ENCODE measurements around the gene MAGI3.
"Not testable (repeated sequence)": the region's sequence is repeated elsewhere in the genome, so short reads cannot be mapped to it uniquely, and the experiment has no call there.

Gene MAGI3

GRCh38 chr1:113686891-113687618, 296.7 kb downstream of the MAGI3 start:
- H3K4me1 Mint-ChIP-seq = no peaks in the 10 kb centered on the region
- DNase-seq = no peak
- CTCF ChIA-PET = interaction anchor here (0.6 kb wide), 1 partner anchor 44 kb away, joined by 4 read pairs; no protein-coding TSS in a partner anchor
- H3K4me3 Mint-ChIP-seq = no peak overlapping the region
- H3K36me3 Mint-ChIP-seq = peaks cover 9% of the 10 kb centered on the region
- no peak overlapping the region for H3K27ac Mint-ChIP-seq
- H3K27me3 Mint-ChIP-seq = no peaks in the 10 kb centered on the region
- H3K9me3 Mint-ChIP-seq = no peaks in the 10 kb centered on the region

- Mint-ChIP-seq H3K27me3 (no peaks in the 10 kb centered on the region), H3K4me3 (no peak overlapping the region), H3K36me3 (peaks cover 34% of the 10 kb centered on the region), H3K4me1 (no peaks in the 10 kb centered on the region), H3K27ac (no peak overlapping the region), H3K9me3 (peaks cover 24% of the 10 kb centered on the region)
- CTCF ChIA-PET = no interaction called here
- DNase-seq = no peak
Observed at GRCh38 chr1:113691184-113691583, 300.9 kb downstream of the MAGI3 start.

GRCh38 chr1:113692342-113692741, 302.0 kb downstream of the MAGI3 start:
- DNase-seq = no peak
- no peak overlapping the region for H3K4me3 Mint-ChIP-seq
- H3K9me3 Mint-ChIP-seq = peaks cover 24% of the 10 kb centered on the region
- CTCF ChIA-PET = no interaction called here
- H3K27ac Mint-ChIP-seq = no peak overlapping the region
- H3K36me3 Mint-ChIP-seq = peaks cover 38% of the 10 kb centered on the region
- H3K27me3 Mint-ChIP-seq = no peaks in the 10 kb centered on the region
- no peaks in the 10 kb centered on the region for H3K4me1 Mint-ChIP-seq

GRCh38 chr1:113692824-113693431, 302.6 kb downstream of the MAGI3 start:
- Mint-ChIP-seq H3K9me3 (peaks cover 24% of the 10 kb centered on the region), H3K36me3 (peaks cover 44% of the 10 kb centered on the region), H3K27me3 (no peaks in the 10 kb centered on the region), H3K4me1 (no peaks in the 10 kb centered on the region), H3K4me3 (no peak overlapping the region), H3K27ac (no peak overlapping the region)
- CTCF ChIA-PET = no interaction called here
- DNase-seq = no peak

- Mint-ChIP-seq H3K27me3 (no peaks in the 10 kb centered on the region), H3K9me3 (peaks cover 24% of the 10 kb centered on the region), H3K4me1 (no peaks in the 10 kb centered on the region), H3K36me3 (peaks cover 54% of the 10 kb centered on the region), H3K4me3 (no peak overlapping the region), H3K27ac (no peak overlapping the region)
- CTCF ChIA-PET = no interaction called here
- no peak for DNase-seq
Observed at GRCh38 chr1:113694910-113695309, 304.6 kb downstream of the MAGI3 start.

GRCh38 chr1:113701429-113701828, 311.1 kb downstream of the MAGI3 start:
- H3K4me1 Mint-ChIP-seq = peaks cover 14% of the 10 kb centered on the region
- CTCF ChIA-PET = no interaction called here
- peaks cover 35% of the 10 kb centered on the region for H3K36me3 Mint-ChIP-seq
- DNase-seq = no peak
- H3K9me3 Mint-ChIP-seq = no peaks in the 10 kb centered on the region
- no peak overlapping the region for H3K27ac Mint-ChIP-seq
- no peaks in the 10 kb centered on the region for H3K27me3 Mint-ChIP-seq
- no peak overlapping the region for H3K4me3 Mint-ChIP-seq

GRCh38 chr1:113714606-113715269, 324.4 kb downstream of the MAGI3 start:
- Mint-ChIP-seq H3K36me3 (peaks cover 46% of the 10 kb centered on the region), H3K27ac (no peak overlapping the region), H3K9me3 (peaks cover 18% of the 10 kb centered on the region), H3K27me3 (no peaks in the 10 kb centered on the region), H3K4me3 (no peak overlapping the region), H3K4me1 (no peaks in the 10 kb centered on the region)
- CTCF ChIA-PET = interaction anchor here (1.3 kb wide), 1 partner anchor 585 kb away, joined by 3 read pairs; no protein-coding TSS in a partner anchor
- DNase-seq = no peak

GRCh38 chr1:113717506-113717905, 327.2 kb downstream of the MAGI3 start:
- CTCF ChIA-PET, H3K4me3 Mint-ChIP-seq, DNase-seq, H3K27me3 Mint-ChIP-seq, H3K4me1 Mint-ChIP-seq, H3K27ac Mint-ChIP-seq: not testable (repeated sequence)
- H3K36me3 Mint-ChIP-seq = peaks cover 61% of the 10 kb centered on the region
- peaks cover 29% of the 10 kb centered on the region for H3K9me3 Mint-ChIP-seq

- DNase-seq, H3K27me3 Mint-ChIP-seq, H3K4me3 Mint-ChIP-seq, H3K4me1 Mint-ChIP-seq, CTCF ChIA-PET, H3K27ac Mint-ChIP-seq: not testable (repeated sequence)
- H3K36me3 Mint-ChIP-seq = peaks cover 66% of the 10 kb centered on the region
- peaks cover 29% of the 10 kb centered on the region for H3K9me3 Mint-ChIP-seq
Observed at GRCh38 chr1:113718621-113719020, 328.3 kb downstream of the MAGI3 start.

GRCh38 chr1:113721010-113721409, 330.7 kb downstream of the MAGI3 start:
- no peak overlapping the region for H3K4me3 Mint-ChIP-seq
- H3K36me3 Mint-ChIP-seq = peaks cover 69% of the 10 kb centered on the region
- H3K27me3 Mint-ChIP-seq = no peaks in the 10 kb centered on the region
- H3K9me3 Mint-ChIP-seq = peaks cover 29% of the 10 kb centered on the region
- H3K27ac Mint-ChIP-seq = no peak overlapping the region
- CTCF ChIA-PET = no interaction called here
- DNase-seq = no peak
- no peaks in the 10 kb centered on the region for H3K4me1 Mint-ChIP-seq

- DNase-seq = no peak
- Mint-ChIP-seq H3K4me3 (no peak overlapping the region), H3K36me3 (peaks cover 39% of the 10 kb centered on the region), H3K4me1 (peaks cover 16% of the 10 kb centered on the region), H3K9me3 (no peaks in the 10 kb centered on the region), H3K27me3 (no peaks in the 10 kb centered on the region), H3K27ac (no peak overlapping the region)
- CTCF ChIA-PET = interaction anchor here (0.6 kb wide), 1 partner anchor 588 kb away, joined by 5 read pairs; no protein-coding TSS in a partner anchor
Observed at GRCh38 chr1:113732802-113733201, 342.5 kb downstream of the MAGI3 start.

GRCh38 chr1:113734357-113735055, 344.2 kb downstream of the MAGI3 start:
- peaks cover 30% of the 10 kb centered on the region for H3K36me3 Mint-ChIP-seq
- CTCF ChIA-PET = interaction anchor here (1.5 kb wide), 1 partner anchor 8 kb away, joined by 5 read pairs; no protein-coding TSS in a partner anchor
- peaks cover 16% of the 10 kb centered on the region for H3K4me1 Mint-ChIP-seq

More at GRCh38 chr1:113734357-113735055, 344.2 kb downstream of the MAGI3 start:
- no peak overlapping the region for H3K4me3 Mint-ChIP-seq
- no peaks in the 10 kb centered on the region for H3K27me3 Mint-ChIP-seq
- no peaks in the 10 kb centered on the region for H3K9me3 Mint-ChIP-seq
- no peak for DNase-seq
- H3K27ac Mint-ChIP-seq = peak overlapping the region; percentile 1
